ENCODE data around the gene TRIM3. TPM values are rescaled to one million over a fixed set of nuclear protein-coding genes. Genes with fewer than 3 reads are reported as not detected.
A peak's percentile ranks its signal among the peaks of the same experiment; 100 is the strongest.

Gene TRIM3
- total RNA-seq, 4 donors from 2014 or later: 21.5 to 159 (median 123) TPM

- DNase-seq: peak in 1 of 3 donors; percentile 55
- H3K9me3 ChIP-seq: no peaks in the 10 kb centered on the region
- H3K27ac ChIP-seq: no peak overlapping the region
Measured at GRCh38 chr11:6505577-6506240, 32.0 kb upstream of the TRIM3 start.

GRCh38 chr11:6504166-6504565, 30.4 kb upstream of the TRIM3 start:
- no peaks in the 10 kb centered on the region for H3K4me1 ChIP-seq
- no peak for TF ChIP-seq POLR2A (IDR thresholded peaks at IDR 0.05)
- DNase-seq: no peak

More at GRCh38 chr11:6505577-6506240, 32.0 kb upstream of the TRIM3 start:
- H3K4me1 ChIP-seq: no peaks in the 10 kb centered on the region
- no peak for TF ChIP-seq POLR2A (IDR thresholded peaks at IDR 0.05)
- peak in 5 of 6 experiments; percentile 58 to 95 (median 89) for TF ChIP-seq CTCF (IDR thresholded peaks at IDR 0.05)
- no peaks in the 10 kb centered on the region for H3K27me3 ChIP-seq
- no peak overlapping the region for H3K4me3 ChIP-seq
- peaks cover 0 to 11% (median 0%) of the 10 kb centered on the region in 3 donors for H3K36me3 ChIP-seq

GRCh38 chr11:6502382-6502781, 28.6 kb upstream of the TRIM3 start:
- no peaks in the 10 kb centered on the region for H3K4me1 ChIP-seq
- TF ChIP-seq CTCF (IDR thresholded peaks at IDR 0.05): no peak
- TF ChIP-seq POLR2A (IDR thresholded peaks at IDR 0.05): no peak
- DNase-seq: no peak
- H3K9me3 ChIP-seq: no peaks in the 10 kb centered on the region
- H3K27ac ChIP-seq: no peak overlapping the region
- H3K36me3 ChIP-seq: peaks cover 0 to 16% (median 0%) of the 10 kb centered on the region in 3 donors
- H3K27me3 ChIP-seq: no peaks in the 10 kb centered on the region
- H3K4me3 ChIP-seq: no peak overlapping the region

More at GRCh38 chr11:6504166-6504565, 30.4 kb upstream of the TRIM3 start:
- H3K36me3 ChIP-seq: peaks cover 0 to 11% (median 0%) of the 10 kb centered on the region in 3 donors
- no peak overlapping the region for H3K27ac ChIP-seq
- no peaks in the 10 kb centered on the region for H3K27me3 ChIP-seq
- H3K9me3 ChIP-seq: no peaks in the 10 kb centered on the region
- H3K4me3 ChIP-seq: no peak overlapping the region

- H3K4me1 ChIP-seq: no peaks in the 10 kb centered on the region
- no peak for DNase-seq
- H3K36me3 ChIP-seq: peaks cover 0 to 11% (median 0%) of the 10 kb centered on the region in 3 donors
- TF ChIP-seq POLR2A (IDR thresholded peaks at IDR 0.05): no peak
- TF ChIP-seq CTCF (IDR thresholded peaks at IDR 0.05): no peak
- no peaks in the 10 kb centered on the region for H3K9me3 ChIP-seq
- no peak overlapping the region for H3K4me3 ChIP-seq
- no peak overlapping the region for H3K27ac ChIP-seq
- no peaks in the 10 kb centered on the region for H3K27me3 ChIP-seq
Measured at GRCh38 chr11:6498544-6498943, 24.8 kb upstream of the TRIM3 start.

- Histone ChIP-seq H3K9me3 (no peaks in the 10 kb centered on the region), H3K36me3 (peaks cover 0 to 14% (median 0%) of the 10 kb centered on the region in 3 donors), H3K27ac (no peak overlapping the region), H3K4me1 (no peaks in the 10 kb centered on the region), H3K4me3 (no peak overlapping the region), H3K27me3 (no peaks in the 10 kb centered on the region)
- no peak for DNase-seq
- no peak for TF ChIP-seq POLR2A (IDR thresholded peaks at IDR 0.05)
- TF ChIP-seq CTCF (IDR thresholded peaks at IDR 0.05): no peak
Measured at GRCh38 chr11:6498121-6498520, 24.4 kb upstream of the TRIM3 start.

- Histone ChIP-seq H3K27me3 (no peaks in the 10 kb centered on the region), H3K27ac (no peak within 1 kb of the TSS), H3K4me1 (no peaks in the 10 kb centered on the region), H3K9me3 (no peaks in the 10 kb centered on the region), H3K4me3 (peak within 1 kb of the TSS in 1 of 4 donors; percentile 19), H3K36me3 (peaks cover 0 to 23% (median 0%) of the 10 kb centered on the region in 3 donors)
- TF ChIP-seq CTCF (IDR thresholded peaks at IDR 0.05) (no peak), POLR2A (IDR thresholded peaks at IDR 0.05) (no peak)
- DNase-seq: no peak
Measured at GRCh38 chr11:6497069-6497839, 23.5 kb upstream of the TRIM3 start, which contains the start of gene DNHD1. DNHD1 (plus strand) TSS chr11:6497280; CDS start chr11:6498216, 936 bp downstream.
